Parathyroid adenoma (tissue), 2 donors: Measurements from ENCODE around the gene TGFBR2.

Source experiments
- H2AFZ ChIP-seq: fragments of 300-600 bp; sonication (generic); one replicate; pipeline ENCODE4 v1.7.0; 2017; ENCODE audit warnings: antibody characterized with exemption, mild to moderate bottlenecking
- H3K27ac ChIP-seq: fragments of 300-600 bp; sonication (generic); one replicate; pipeline ENCODE4 v1.7.0; 2017
- H3K27me3 ChIP-seq: fragments of 300-600 bp; sonication (generic); one replicate; pipeline ENCODE4 v1.7.0; 2017; ENCODE audit warnings: low read length; ENCODE audit not compliant: control insufficient read depth, insufficient read depth
- H3K36me3 ChIP-seq: fragments of 300-600 bp; sonication (generic); one replicate; pipeline ENCODE4 v1.7.0; 2017; ENCODE audit warnings: low read length; ENCODE audit not compliant: control insufficient read depth, insufficient read depth
- H3K4me1 ChIP-seq: fragments of 300-600 bp; sonication (generic); one replicate; pipeline ENCODE4 v1.7.0; 2017; ENCODE audit warnings: control low read depth
- H3K4me2 ChIP-seq: fragments of 300-600 bp; sonication (generic); one replicate; pipeline ENCODE4 v1.7.0; 2017; ENCODE audit warnings: low read length
- H3K4me3 ChIP-seq: fragments of 300-600 bp; sonication (generic); one replicate; pipeline ENCODE4 v1.7.0; 2017; ENCODE audit warnings: low read depth, low read length
- H3K79me2 ChIP-seq: fragments of 300-600 bp; sonication (generic); one replicate; pipeline ENCODE4 v1.7.0; 2017; ENCODE audit warnings: control low read depth
- H3K9ac ChIP-seq: fragments of 300-600 bp; sonication (generic); one replicate; pipeline ENCODE4 v1.7.0; 2017; ENCODE audit warnings: mild to moderate bottlenecking
- H3K9me3 ChIP-seq: fragments of 300-600 bp; sonication (generic); one replicate; pipeline ENCODE4 v1.7.0; 2017; ENCODE audit warnings: low read length; ENCODE audit not compliant: control insufficient read depth
- CTCF ChIP-seq: fragments of 300-600 bp; sonication (generic); IDR thresholded peaks from one replicate; pipeline ENCODE4 v1.7.0; 2017; ENCODE audit warnings: antibody characterized with exemption, mild to moderate bottlenecking
- donor health status: primary hyperparathyroidism.

TGFBR2 gene

GRCh38 chr3:30641416-30642251, 35.2 kb downstream of the TGFBR2 start:
- Histone ChIP-seq H3K79me2 (no peaks in the 10 kb centered on the region), H3K4me3 (no peak overlapping the region)

GRCh38 chr3:30642849-30643361, 36.5 kb downstream of the TGFBR2 start:
- no peak overlapping the region for H3K27ac ChIP-seq

More at GRCh38 chr3:30641416-30642251, 35.2 kb downstream of the TGFBR2 start:
- Histone ChIP-seq H3K9me3 (no peaks in the 10 kb centered on the region), H3K27ac (no peak overlapping the region), H3K27me3 (no peaks in the 10 kb centered on the region), H3K36me3 (no peaks in the 10 kb centered on the region), H3K9ac (no peak overlapping the region), H3K4me1 (no peaks in the 10 kb centered on the region), H2AFZ (no peak overlapping the region), H3K4me2 (no peak overlapping the region)
- TF ChIP-seq CTCF: no peak

GRCh38 chr3:30643763-30644462, 37.5 kb downstream of the TGFBR2 start:
- H3K79me2 ChIP-seq: no peaks in the 10 kb centered on the region
- H2AFZ ChIP-seq: no peak overlapping the region
- no peak for TF ChIP-seq CTCF
- H3K4me1 ChIP-seq: no peaks in the 10 kb centered on the region
- H3K27me3 ChIP-seq: no peaks in the 10 kb centered on the region
- H3K4me2 ChIP-seq: no peak overlapping the region
- no peak overlapping the region for H3K4me3 ChIP-seq
- H3K9me3 ChIP-seq: no peaks in the 10 kb centered on the region
- no peak overlapping the region for H3K9ac ChIP-seq
- H3K27ac ChIP-seq: peak overlapping the region; percentile 45
- H3K36me3 ChIP-seq: no peaks in the 10 kb centered on the region

More at GRCh38 chr3:30642849-30643361, 36.5 kb downstream of the TGFBR2 start:
- H3K4me3 ChIP-seq: no peak overlapping the region
- no peaks in the 10 kb centered on the region for H3K9me3 ChIP-seq
- H2AFZ ChIP-seq: no peak overlapping the region
- H3K9ac ChIP-seq: no peak overlapping the region
- H3K4me1 ChIP-seq: no peaks in the 10 kb centered on the region
- H3K79me2 ChIP-seq: no peaks in the 10 kb centered on the region
- no peaks in the 10 kb centered on the region for H3K27me3 ChIP-seq
- H3K36me3 ChIP-seq: no peaks in the 10 kb centered on the region
- no peak overlapping the region for H3K4me2 ChIP-seq
- no peak for TF ChIP-seq CTCF

- Histone ChIP-seq H3K4me1 (no peaks in the 10 kb centered on the region), H3K4me3 (no peak overlapping the region), H3K27me3 (no peaks in the 10 kb centered on the region), H3K9ac (no peak overlapping the region), H3K4me2 (no peak overlapping the region), H2AFZ (no peak overlapping the region), H3K27ac (peak overlapping the region; percentile 45), H3K36me3 (no peaks in the 10 kb centered on the region), H3K9me3 (no peaks in the 10 kb centered on the region), H3K79me2 (no peaks in the 10 kb centered on the region)
- TF ChIP-seq CTCF: no peak
These were observed 38.2 kb downstream of the TGFBR2 start for GRCh38 chr3:30644615-30645014.
